GM12891 (cell line): Measurements from ENCODE around the gene NEGR1.

Experiments
- POLR2A ChIP-seq: IDR thresholded peaks from 2 replicates; pipeline ENCODE4 v1.6.1; 2011; ENCODE audit warnings: low read depth, low read length, control low read depth
- POLR2AphosphoS5 ChIP-seq: IDR thresholded peaks from 2 replicates; pipeline ENCODE4 v1.6.1; 2011; ENCODE audit warnings: low read depth, low read length, control low read depth
- POU2F2 ChIP-seq: IDR thresholded peaks from 2 replicates; pipeline ENCODE4 v1.6.1; 2011; ENCODE audit warnings: low read depth, mild to moderate bottlenecking, control low read depth, low read length, moderate library complexity

GRCh38 chr1:71532343-71532742 lies 750.0 kb downstream of the NEGR1 start:
- TF ChIP-seq POLR2A (no peak), POLR2AphosphoS5 (no peak), POU2F2 (no peak)
